Measurements from ENCODE around the gene CCDC122. TPM values are rescaled to one million over a fixed set of nuclear protein-coding genes. Genes with fewer than 3 reads are reported as not detected.

The CCDC122 gene
- total RNA-seq, 3 donors from 2014 or later = 5.9 to 50.9 (median 13.9) TPM

GRCh38 chr13:43787997-43788396 lies 91.5 kb downstream of the CCDC122 start:
- intact Hi-C loops (cut with DNase I; ENCODE audit: low total_unique reads) = no loop called here
- Histone ChIP-seq H3K27me3 (no peaks in the 10 kb centered on the region), H3K4me3 (no peak overlapping the region), H3K4me1 (no peaks in the 10 kb centered on the region), H3K36me3 (no peaks in the 10 kb centered on the region), H3K9me3 (no peaks in the 10 kb centered on the region), H3K27ac (no peak overlapping the region)
- TF ChIP-seq POLR2AphosphoS5 (IDR thresholded peaks at IDR 0.05) = no peak
- TF ChIP-seq CTCF (IDR thresholded peaks at IDR 0.05) = peak in 2 of 3 donors; percentile 20 to 48
- no peak for TF ChIP-seq POLR2A (IDR thresholded peaks at IDR 0.05)
- DNase-seq (ENCODE audit: low spot score in 2 of 2) = no peak

- H3K27ac ChIP-seq = peak overlapping the region in 1 of 2 donors; percentile 0
- H3K36me3 ChIP-seq = no peaks in the 10 kb centered on the region
- no peaks in the 10 kb centered on the region for H3K27me3 ChIP-seq
- H3K4me1 ChIP-seq = no peaks in the 10 kb centered on the region
- no peak for DNase-seq (ENCODE audit: low spot score in 2 of 2)
- intact Hi-C loops (cut with DNase I; ENCODE audit: low total_unique reads) = no loop called here
- no peaks in the 10 kb centered on the region for H3K9me3 ChIP-seq
- peak overlapping the region; percentile 56 to 73 (median 66) for H3K4me3 ChIP-seq
- no peak for TF ChIP-seq POLR2AphosphoS5 (IDR thresholded peaks at IDR 0.05)
- TF ChIP-seq CTCF (IDR thresholded peaks at IDR 0.05) = no peak
- no peak for TF ChIP-seq POLR2A (IDR thresholded peaks at IDR 0.05)
These were observed 92.0 kb downstream of the CCDC122 start for GRCh38 chr13:43787518-43787891.

- intact Hi-C loops (cut with DNase I; ENCODE audit: low total_unique reads) = no loop called here
- TF ChIP-seq POLR2AphosphoS5 (IDR thresholded peaks at IDR 0.05) (peak in 1 of 3 donors; percentile 6), POLR2A (IDR thresholded peaks at IDR 0.05) (no peak), CTCF (IDR thresholded peaks at IDR 0.05) (peak in 1 of 3 donors; percentile 7)
- Histone ChIP-seq H3K4me1 (no peaks in the 10 kb centered on the region), H3K9me3 (no peaks in the 10 kb centered on the region), H3K4me3 (peak within 1 kb of the TSS; percentile 56 to 73 (median 66)), H3K27me3 (no peaks in the 10 kb centered on the region), H3K27ac (peak within 1 kb of the TSS; percentile 36 to 45), H3K36me3 (no peaks in the 10 kb centered on the region)
- no peak for DNase-seq (ENCODE audit: low spot score in 2 of 2)
These were observed 92.6 kb downstream of the CCDC122 start, which contains the start of gene ENOX1 for GRCh38 chr13:43786766-43787517. ENOX1 (minus strand) TSS chr13:43786972.

GRCh38 chr13:43786472-43786765 lies 93.1 kb downstream of the CCDC122 start:
- no peak for DNase-seq (ENCODE audit: low spot score in 2 of 2)
- Histone ChIP-seq H3K4me3 (peak overlapping the region; percentile 56 to 73 (median 66)), H3K9me3 (no peaks in the 10 kb centered on the region), H3K27me3 (no peaks in the 10 kb centered on the region), H3K4me1 (no peaks in the 10 kb centered on the region), H3K36me3 (no peaks in the 10 kb centered on the region), H3K27ac (peak overlapping the region; percentile 13 to 36)
- intact Hi-C loops (cut with DNase I; ENCODE audit: low total_unique reads) = no loop called here
- TF ChIP-seq POLR2AphosphoS5 (IDR thresholded peaks at IDR 0.05) (no peak), POLR2A (IDR thresholded peaks at IDR 0.05) (no peak), CTCF (IDR thresholded peaks at IDR 0.05) (no peak)

Other genes starting within 250 kb of the CCDC122 start
- 1 to 10 TPM; 1.9 to 2.3 (median 2.0) TPM for gene ENOX1, start 92.8 kb downstream of the CCDC122 start, total RNA-seq
- 10 to 100 TPM in 2 of 3 donors, 1 to 10 TPM in 1; 8.2 to 11.1 (median 10.4) TPM for gene LACC1, start 164 bp upstream of the CCDC122 start, total RNA-seq